GM18507 (cell line): Measurements from ENCODE around the gene TSHZ2.
"Not testable (repeated sequence)": the region's sequence is repeated elsewhere in the genome, so short reads cannot be mapped to it uniquely, and the experiment has no call there.

Source experiments
- DNase-seq: peaks from one replicate; pipeline ENCODE4 v3.0.0; 2011; ENCODE audit warnings: low read depth; ENCODE audit not compliant: insufficient read length; ENCODE audit errors: extremely low spot score
- FAIRE-seq: peaks from 2 replicates; lab custom pipeline; 2011; peaks lifted over from hg19 to GRCh38; lab: Jason Lieb, UNC

The TSHZ2 gene

GRCh38 chr20:53336892-53337291 is 364.7 kb downstream of the TSHZ2 start:
- FAIRE-seq (no peak), DNase-seq (no peak)

GRCh38 chr20:53337390-53338101 is 365.4 kb downstream of the TSHZ2 start:
- no peak for FAIRE-seq

GRCh38 chr20:53338716-53339115 is 366.6 kb downstream of the TSHZ2 start:
- DNase-seq, result no peak
- no peak for FAIRE-seq

More at GRCh38 chr20:53337390-53338101, 365.4 kb downstream of the TSHZ2 start:
- DNase-seq, result no peak

- DNase-seq (no peak), FAIRE-seq (no peak)
Observed at GRCh38 chr20:53342429-53342828, 370.3 kb downstream of the TSHZ2 start.

GRCh38 chr20:53343448-53343847 is 371.3 kb downstream of the TSHZ2 start:
- FAIRE-seq (no peak), DNase-seq (no peak)

- DNase-seq (no peak), FAIRE-seq (no peak)
Observed at GRCh38 chr20:53344891-53345290, 372.7 kb downstream of the TSHZ2 start.

GRCh38 chr20:53345536-53346334 is 373.6 kb downstream of the TSHZ2 start:
- FAIRE-seq, result no peak
- DNase-seq, result no peak

- DNase-seq, result no peak
- no peak for FAIRE-seq
Observed at GRCh38 chr20:53346335-53346648, 374.1 kb downstream of the TSHZ2 start.

- FAIRE-seq, result no peak
- DNase-seq, result no peak
Observed at GRCh38 chr20:53349730-53350129, 377.6 kb downstream of the TSHZ2 start.

GRCh38 chr20:53352727-53353440 is 380.7 kb downstream of the TSHZ2 start:
- FAIRE-seq (no peak), DNase-seq (no peak)

GRCh38 chr20:53354314-53354713 is 382.2 kb downstream of the TSHZ2 start:
- no peak for FAIRE-seq

GRCh38 chr20:53355790-53356189 is 383.6 kb downstream of the TSHZ2 start:
- DNase-seq (no peak), FAIRE-seq (no peak)

More at GRCh38 chr20:53354314-53354713, 382.2 kb downstream of the TSHZ2 start:
- no peak for DNase-seq

- FAIRE-seq, result no peak
- no peak for DNase-seq
Observed at GRCh38 chr20:53359425-53359824, 387.3 kb downstream of the TSHZ2 start.

- FAIRE-seq, result no peak
- no peak for DNase-seq
Observed at GRCh38 chr20:53360852-53361251, 388.7 kb downstream of the TSHZ2 start.

GRCh38 chr20:53362736-53363135 is 390.6 kb downstream of the TSHZ2 start:
- DNase-seq (no peak), FAIRE-seq (no peak)

- DNase-seq, result no peak
- FAIRE-seq, result no peak
Observed at GRCh38 chr20:53364646-53365045, 392.5 kb downstream of the TSHZ2 start.

GRCh38 chr20:53365076-53365475 is 392.9 kb downstream of the TSHZ2 start:
- DNase-seq (no peak), FAIRE-seq (no peak)

GRCh38 chr20:53365539-53366075 is 393.4 kb downstream of the TSHZ2 start:
- FAIRE-seq (no peak), DNase-seq (no peak)

- not testable (repeated sequence) for FAIRE-seq, DNase-seq
Observed at GRCh38 chr20:53366928-53367327, 394.8 kb downstream of the TSHZ2 start.

- no peak for FAIRE-seq
- DNase-seq, result no peak
Observed at GRCh38 chr20:53369871-53370270, 397.7 kb downstream of the TSHZ2 start.
